Heart left ventricle (tissue), 13 donors: ENCODE data around the gene ATXN7L1.

Experiments
- CTCF ChIP-seq, 12 donors: fragments of 200-600 bp; sonication (generic) in 4 of 12; IDR thresholded peaks; one replicate each; pipeline versions ENCODE4 v1.5.0 to v1.8.0; 2018 to 2022; ENCODE audit warnings: antibody characterized with exemption in 12 of 12, mild to moderate bottlenecking in 5 of 12
- POLR2A ChIP-seq, 2 donors: fragments of 450-650 bp; IDR thresholded peaks; one replicate each; pipeline ENCODE4 v1.6.1; 2017; ENCODE audit warnings: antibody characterized with exemption in 2 of 2, mild to moderate bottlenecking in 2 of 2, moderate library complexity in 2 of 2
- donor health status: ischemic (EF 13 %, LVEDD 7.1; RV severe dilation, severe dysfunction).
- donor health status: DM: no; HTN: yes; CAD: no.
- donor health status: DM: no; HTN: no; CAD: no.
- donor health status: ischemic (EF 25% LVEDD 6.9; RV normal size, moderate dysfunction).
- donor health status: ischemic (EF 25% LVEDD 5.7; RV mildly dilated, moderate dysfunction).
- donor health status: ischemic (EF 35%, LVEDD 5.7; RV mildly dilated, moderate dysfunction).
- donor health status: nonischemic (EF 11% LVEDD 7.7; RV severe dilation, severe dysfunction).
- donor health status: DM: yes; HTN: yes; CAD: no.
- donor health status: PGD.
- donor health status: ischemic (EF 29% LVEDD 5.4; RV normal size, mild dysfunction).
- donor health status: nonischemic (EF 23%, LVEDD 6.1; RV moderate dilation, normal function).

- TF ChIP-seq POLR2A (IDR thresholded peaks at IDR 0.05) (no peak), CTCF (IDR thresholded peaks at IDR 0.05) (no peak)
Measured at GRCh38 chr7:105851064-105851463, 25.3 kb downstream of the ATXN7L1 start.
